ENCODE measurements around the gene SNAPC3.
"Not testable (repeated sequence)": the region's sequence is repeated elsewhere in the genome, so short reads cannot be mapped to it uniquely, and the experiment has no call there.

SNAPC3 gene

GRCh38 chr9:15421990-15422371 lies 695 bp upstream of the SNAPC3 start:
- peak overlapping the region; percentile 95 to 99 for H3K4me3 ChIP-seq (replicated peaks in 1 of 2; ENCODE audit: low read depth in 2 of 2, low read length in 2 of 2)
- no peak for TF ChIP-seq CTCF (IDR thresholded peaks at IDR 0.05; ENCODE audit: low read depth, low read length)
- no peak for DNase-seq (ENCODE audit: low read depth in 2 of 2)

GRCh38 chr9:15423231-15423985 lies 732 bp downstream of the SNAPC3 start:
- H3K4me3 ChIP-seq (replicated peaks in 1 of 2; ENCODE audit: low read depth in 2 of 2, low read length in 2 of 2) = peak overlapping the region; percentile 95 to 99
- TF ChIP-seq CTCF (IDR thresholded peaks at IDR 0.05; ENCODE audit: low read depth, low read length) = peak; percentile 7
- DNase-seq (ENCODE audit: low read depth in 2 of 2) = peak; percentile 45 to 57

- TF ChIP-seq CTCF (IDR thresholded peaks at IDR 0.05; ENCODE audit: low read depth, low read length) = no peak
- H3K4me3 ChIP-seq (replicated peaks in 1 of 2; ENCODE audit: low read depth in 2 of 2, low read length in 2 of 2) = no peak overlapping the region
- DNase-seq (ENCODE audit: low read depth in 2 of 2) = no peak
Observed at GRCh38 chr9:15426019-15426418, 3.3 kb downstream of the SNAPC3 start.

GRCh38 chr9:15427702-15428101 lies 5.0 kb downstream of the SNAPC3 start:
- DNase-seq (ENCODE audit: low read depth in 2 of 2); H3K4me3 ChIP-seq (replicated peaks in 1 of 2; ENCODE audit: low read depth in 2 of 2, low read length in 2 of 2): not testable (repeated sequence)

GRCh38 chr9:15430920-15431844 lies 8.5 kb downstream of the SNAPC3 start:
- no peak for DNase-seq (ENCODE audit: low read depth in 2 of 2)
- no peak for TF ChIP-seq CTCF (IDR thresholded peaks at IDR 0.05; ENCODE audit: low read depth, low read length)
- H3K4me3 ChIP-seq (replicated peaks in 1 of 2; ENCODE audit: low read depth in 2 of 2, low read length in 2 of 2) = no peak overlapping the region

GRCh38 chr9:15433191-15433590 lies 10.5 kb downstream of the SNAPC3 start:
- no peak for TF ChIP-seq CTCF (IDR thresholded peaks at IDR 0.05; ENCODE audit: low read depth, low read length)
- no peak for DNase-seq (ENCODE audit: low read depth in 2 of 2)
- no peak overlapping the region for H3K4me3 ChIP-seq (replicated peaks in 1 of 2; ENCODE audit: low read depth in 2 of 2, low read length in 2 of 2)

GRCh38 chr9:15433661-15434060 lies 11.0 kb downstream of the SNAPC3 start:
- no peak overlapping the region for H3K4me3 ChIP-seq (replicated peaks in 1 of 2; ENCODE audit: low read depth in 2 of 2, low read length in 2 of 2)
- no peak for TF ChIP-seq CTCF (IDR thresholded peaks at IDR 0.05; ENCODE audit: low read depth, low read length)
- no peak for DNase-seq (ENCODE audit: low read depth in 2 of 2)
